HEK293 (cell line): ENCODE measurements around the gene HLA-DPB1.
A peak's percentile ranks its signal among the peaks of the same experiment; 100 is the strongest.

ENCODE experiments used
- CTCF ChIP-seq: fragments of 450-650 bp; formaldehyde crosslinking; IDR thresholded peaks from 2 replicates; pipeline ENCODE4 v1.5.1; 2016; ENCODE audit warnings: missing biosample characterization, missing genetic modification characterization
- TCF7L2 ChIP-seq: IDR thresholded peaks from 2 replicates; pipeline ENCODE4 v1.6.1; 2011; ENCODE audit warnings: low read depth, mild to moderate bottlenecking, inconsistent platforms, low read length, moderate library complexity, borderline replicate concordance
- ZBTB21 ChIP-seq: fragments of 450-650 bp; formaldehyde crosslinking; IDR thresholded peaks from 2 replicates; pipeline ENCODE4 v1.5.1; 2017; ENCODE audit warnings: missing biosample characterization, missing genetic modification characterization
- ZNF2 ChIP-seq: fragments of 450-650 bp; formaldehyde crosslinking; IDR thresholded peaks from 2 replicates; pipeline ENCODE4 v1.5.1; 2016; ENCODE audit warnings: missing biosample characterization, missing genetic modification characterization
- ZNF518A ChIP-seq: fragments of 450-650 bp; formaldehyde crosslinking; conservative IDR thresholded peaks from 2 replicates; pipeline ENCODE4 v1.5.1; 2016; ENCODE audit warnings: low read depth, missing biosample characterization, missing genetic modification characterization

DNA sequence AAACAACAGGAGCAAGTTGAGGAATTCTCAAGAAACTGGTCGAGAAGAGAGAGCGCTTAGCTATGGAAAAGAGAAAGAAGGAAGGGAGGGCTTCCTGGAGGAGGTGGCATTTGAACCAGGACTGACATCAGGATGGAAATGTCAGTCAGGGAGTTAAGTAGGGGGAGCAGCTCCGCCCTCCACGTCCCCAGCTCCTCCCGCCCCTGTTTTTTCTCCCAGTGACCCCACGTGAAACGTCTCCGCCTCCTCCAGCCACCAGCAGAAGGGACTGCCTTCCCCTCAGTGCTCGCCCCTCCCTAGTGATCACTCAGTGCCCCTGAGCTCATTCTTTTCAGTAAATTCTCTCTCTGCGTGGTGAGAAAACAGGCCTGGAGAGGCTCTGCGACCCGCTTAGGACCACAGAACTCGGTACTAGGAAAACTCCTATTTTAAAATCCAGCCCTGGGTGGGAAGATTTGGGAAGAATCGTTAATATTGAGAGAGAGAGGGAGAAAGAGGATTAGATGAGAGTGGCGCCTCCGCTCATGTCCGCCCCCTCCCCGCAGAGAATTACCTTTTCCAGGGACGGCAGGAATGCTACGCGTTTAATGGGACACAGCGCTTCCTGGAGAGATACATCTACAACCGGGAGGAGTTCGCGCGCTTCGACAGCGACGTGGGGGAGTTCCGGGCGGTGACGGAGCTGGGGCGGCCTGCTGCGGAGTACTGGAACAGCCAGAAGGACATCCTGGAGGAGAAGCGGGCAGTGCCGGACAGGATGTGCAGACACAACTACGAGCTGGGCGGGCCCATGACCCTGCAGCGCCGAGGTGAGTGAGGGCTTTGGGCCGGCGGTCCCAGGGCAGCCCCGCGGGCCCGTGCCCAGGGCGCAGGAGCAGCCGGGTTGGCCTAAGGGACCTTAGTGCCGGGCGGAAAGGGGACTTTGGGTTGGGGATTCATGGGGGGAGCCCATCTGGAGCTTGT is 4.6 kb downstream of the HLA-DPB1 start:
- peak; percentile 66; the same call in 1 of the 2 replicates for TF ChIP-seq ZNF2 (tag by site-specific recombination)
- TF ChIP-seq CTCF, result no peak; the same call in 1 of the 2 replicates
- no peak for TF ChIP-seq ZNF518A (tag by site-specific recombination)
- no peak for TF ChIP-seq TCF7L2
- peak; percentile 11; the same call in 1 of the 2 replicates for TF ChIP-seq ZBTB21 (tag by site-specific recombination)
